Loucy (cell line): ENCODE results near the gene CTNNBL1.

Experiments
- CTCF ChIP-seq: fragments of 200-600 bp; sonication (generic); conservative IDR thresholded peaks from 2 replicates; pipeline ENCODE4 v1.5.1; 2014; ENCODE audit warnings: mild to moderate bottlenecking, antibody characterized with exemption, low read length
- EZH2phosphoT487 ChIP-seq: fragments of 200-600 bp; IDR thresholded peaks from 2 replicates; pipeline ENCODE4 v1.6.1; 2018; ENCODE audit warnings: antibody characterized with exemption, mild to moderate bottlenecking, moderate library complexity, borderline replicate concordance

- TF ChIP-seq CTCF (no peak), EZH2phosphoT487 (no peak)
Measured at GRCh38 chr20:37848706-37849105, 154.9 kb downstream of the CTNNBL1 start.
